Cerebellar nuclear complex (tissue), 1 donor: ENCODE results near the gene ABTB2.

Experiments
- DNase-seq, 2 experiments: peaks; one replicate each; lab custom pipeline; 2025; lab: John Stamatoyannopoulos, UW

Gene ABTB2

GRCh38 chr11:34284811-34285481 is 72.9 kb downstream of the ABTB2 start:
- no peak for DNase-seq

GRCh38 chr11:34284156-34284555 is 73.7 kb downstream of the ABTB2 start:
- no peak for DNase-seq

GRCh38 chr11:34280945-34281872 is 76.6 kb downstream of the ABTB2 start:
- DNase-seq, result no peak

- no peak for DNase-seq
Observed at GRCh38 chr11:34278693-34279297, 79.0 kb downstream of the ABTB2 start.

GRCh38 chr11:34278175-34278574 is 79.6 kb downstream of the ABTB2 start:
- DNase-seq, result no peak

GRCh38 chr11:34277171-34277570 is 80.6 kb downstream of the ABTB2 start:
- no peak for DNase-seq

- no peak for DNase-seq
Observed at GRCh38 chr11:34276352-34276864, 81.4 kb downstream of the ABTB2 start.

- no peak for DNase-seq
Observed at GRCh38 chr11:34275486-34275885, 82.3 kb downstream of the ABTB2 start.

GRCh38 chr11:34274712-34275398 is 83.0 kb downstream of the ABTB2 start:
- no peak for DNase-seq

- DNase-seq, result no peak
Observed at GRCh38 chr11:34273099-34273498, 84.7 kb downstream of the ABTB2 start.

GRCh38 chr11:34271727-34272126 is 86.1 kb downstream of the ABTB2 start:
- no peak for DNase-seq

- DNase-seq, result no peak
Observed at GRCh38 chr11:34270711-34271110, 87.1 kb downstream of the ABTB2 start.

- no peak for DNase-seq
Observed at GRCh38 chr11:34269694-34270245, 88.0 kb downstream of the ABTB2 start.

GRCh38 chr11:34268906-34269430 is 88.8 kb downstream of the ABTB2 start:
- DNase-seq, result no peak

GRCh38 chr11:34267417-34267816 is 90.4 kb downstream of the ABTB2 start:
- DNase-seq, result no peak

GRCh38 chr11:34267013-34267412 is 90.8 kb downstream of the ABTB2 start:
- DNase-seq, result no peak

- DNase-seq, result no peak
Observed at GRCh38 chr11:34266090-34266912, 91.5 kb downstream of the ABTB2 start.

GRCh38 chr11:34264303-34265110 is 93.3 kb downstream of the ABTB2 start:
- DNase-seq, result no peak

- no peak for DNase-seq
Observed at GRCh38 chr11:34263441-34264091, 94.2 kb downstream of the ABTB2 start.
